ENCODE data around the gene KCNJ1.

The KCNJ1 gene

GRCh38 chr11:128867277-128867676, at the start of gene KCNJ1:
KCNJ1 (minus strand) TSS chr11:128867296; CDS start chr11:128840243, 27,053 bp downstream.
- no peak within 1 kb of the TSS for H3K4me3 ChIP-seq (ENCODE audit: low read depth, low read length)
- TF ChIP-seq CTCF (IDR thresholded peaks at IDR 0.05; ENCODE audit: control insufficient read depth, extremely low read depth, insufficient read depth) = no peak
- DNase-seq (ENCODE audit: low read depth) = no peak

- no peak overlapping the region for H3K4me3 ChIP-seq (ENCODE audit: low read depth, low read length)
- no peak for DNase-seq (ENCODE audit: low read depth)
- TF ChIP-seq CTCF (IDR thresholded peaks at IDR 0.05; ENCODE audit: control insufficient read depth, extremely low read depth, insufficient read depth) = no peak
Observed at GRCh38 chr11:128916681-128917080, 49.6 kb upstream of the KCNJ1 start.

- no peak for DNase-seq (ENCODE audit: low read depth)
- H3K4me3 ChIP-seq (ENCODE audit: low read depth, low read length) = no peak overlapping the region
- no peak for TF ChIP-seq CTCF (IDR thresholded peaks at IDR 0.05; ENCODE audit: control insufficient read depth, extremely low read depth, insufficient read depth)
Observed at GRCh38 chr11:128916037-128916572, 49.0 kb upstream of the KCNJ1 start.

- no peak for DNase-seq (ENCODE audit: low read depth)
- H3K4me3 ChIP-seq (ENCODE audit: low read depth, low read length) = no peak overlapping the region
- TF ChIP-seq CTCF (IDR thresholded peaks at IDR 0.05; ENCODE audit: control insufficient read depth, extremely low read depth, insufficient read depth) = no peak
Observed at GRCh38 chr11:128915149-128915521, 48.0 kb upstream of the KCNJ1 start.

- H3K4me3 ChIP-seq (ENCODE audit: low read depth, low read length) = no peak overlapping the region
- DNase-seq (ENCODE audit: low read depth) = no peak
- no peak for TF ChIP-seq CTCF (IDR thresholded peaks at IDR 0.05; ENCODE audit: control insufficient read depth, extremely low read depth, insufficient read depth)
Observed at GRCh38 chr11:128914216-128915148, 47.4 kb upstream of the KCNJ1 start.

- no peak for DNase-seq (ENCODE audit: low read depth)
- TF ChIP-seq CTCF (IDR thresholded peaks at IDR 0.05; ENCODE audit: control insufficient read depth, extremely low read depth, insufficient read depth) = no peak
Observed at GRCh38 chr11:128913806-128914205, 46.7 kb upstream of the KCNJ1 start.

More at GRCh38 chr11:128913806-128914205, 46.7 kb upstream of the KCNJ1 start:
- H3K4me3 ChIP-seq (ENCODE audit: low read depth, low read length) = no peak overlapping the region

All from LNCaP clone FGC (cell line).